ENCODE results near the gene TYMS.

TYMS gene

GRCh38 chr18:666177-666576, 8.7 kb downstream of the TYMS start:
- no peak for TF ChIP-seq ZFP3 (CRISPR knock-in tag; IDR thresholded peaks at IDR 0.05)
- no peak for TF ChIP-seq CREB5 (CRISPR knock-in tag; IDR thresholded peaks at IDR 0.05; ENCODE audit: low read depth)
- TF ChIP-seq BACH2 (CRISPR knock-in tag; IDR thresholded peaks at IDR 0.05; ENCODE audit: borderline replicate concordance): no peak
- no peak for TF ChIP-seq OSR1 (CRISPR knock-in tag; IDR thresholded peaks at IDR 0.05)
- TF ChIP-seq, protein P1, sequence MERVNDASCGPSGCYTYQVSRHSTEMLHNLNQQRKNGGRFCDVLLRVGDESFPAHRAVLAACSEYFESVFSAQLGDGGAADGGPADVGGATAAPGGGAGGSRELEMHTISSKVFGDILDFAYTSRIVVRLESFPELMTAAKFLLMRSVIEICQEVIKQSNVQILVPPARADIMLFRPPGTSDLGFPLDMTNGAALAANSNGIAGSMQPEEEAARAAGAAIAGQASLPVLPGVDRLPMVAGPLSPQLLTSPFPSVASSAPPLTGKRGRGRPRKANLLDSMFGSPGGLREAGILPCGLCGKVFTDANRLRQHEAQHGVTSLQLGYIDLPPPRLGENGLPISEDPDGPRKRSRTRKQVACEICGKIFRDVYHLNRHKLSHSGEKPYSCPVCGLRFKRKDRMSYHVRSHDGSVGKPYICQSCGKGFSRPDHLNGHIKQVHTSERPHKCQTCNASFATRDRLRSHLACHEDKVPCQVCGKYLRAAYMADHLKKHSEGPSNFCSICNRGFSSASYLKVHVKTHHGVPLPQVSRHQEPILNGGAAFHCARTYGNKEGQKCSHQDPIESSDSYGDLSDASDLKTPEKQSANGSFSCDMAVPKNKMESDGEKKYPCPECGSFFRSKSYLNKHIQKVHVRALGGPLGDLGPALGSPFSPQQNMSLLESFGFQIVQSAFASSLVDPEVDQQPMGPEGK (CRISPR knock-in tag; IDR thresholded peaks at IDR 0.05; ENCODE audit: borderline replicate concordance): no peak
- no peak for TF ChIP-seq CSDC2 (CRISPR knock-in tag; IDR thresholded peaks at IDR 0.05)
- no peak for TF ChIP-seq TOX (CRISPR knock-in tag; IDR thresholded peaks at IDR 0.05; ENCODE audit: borderline replicate concordance)
- TF ChIP-seq ZNF8 (CRISPR knock-in tag; IDR thresholded peaks at IDR 0.05): no peak
- no peak for TF ChIP-seq RARB (CRISPR knock-in tag; IDR thresholded peaks at IDR 0.05)
- TF ChIP-seq ZC3H10 (CRISPR knock-in tag; IDR thresholded peaks at IDR 0.05): no peak
- TF ChIP-seq GLIS3 (CRISPR knock-in tag; IDR thresholded peaks at IDR 0.05): no peak
- no peak for TF ChIP-seq ZNF565 (CRISPR knock-in tag; conservative IDR thresholded peaks at IDR 0.05; ENCODE audit: low read depth)
- TF ChIP-seq ARNTL (CRISPR knock-in tag; IDR thresholded peaks at IDR 0.05; ENCODE audit: borderline replicate concordance, low read depth): no peak
- no peak for TF ChIP-seq ESRRG (CRISPR knock-in tag; IDR thresholded peaks at IDR 0.05)
- no peak for TF ChIP-seq PPARA (CRISPR knock-in tag; IDR thresholded peaks at IDR 0.05; ENCODE audit: borderline replicate concordance)
- no peak for TF ChIP-seq ISL1 (CRISPR knock-in tag; IDR thresholded peaks at IDR 0.05)
- no peak; the same call in 1 of the 3 replicates for ATAC-seq

GRCh38 chr18:666628-667027, 9.2 kb downstream of the TYMS start:
- TF ChIP-seq PPARA (CRISPR knock-in tag; IDR thresholded peaks at IDR 0.05; ENCODE audit: borderline replicate concordance) (no peak), GLIS3 (CRISPR knock-in tag; IDR thresholded peaks at IDR 0.05) (no peak), CREB5 (CRISPR knock-in tag; IDR thresholded peaks at IDR 0.05; ENCODE audit: low read depth) (no peak), ARNTL (CRISPR knock-in tag; IDR thresholded peaks at IDR 0.05; ENCODE audit: borderline replicate concordance, low read depth) (no peak), OSR1 (CRISPR knock-in tag; IDR thresholded peaks at IDR 0.05) (no peak), TCF4 (CRISPR knock-in tag; IDR thresholded peaks at IDR 0.05; ENCODE audit: borderline replicate concordance) (no peak), POU6F1 (CRISPR knock-in tag; IDR thresholded peaks at IDR 0.05; ENCODE audit: borderline replicate concordance, low read depth) (no peak), ZNF8 (CRISPR knock-in tag; IDR thresholded peaks at IDR 0.05) (no peak), SNAI2 (CRISPR knock-in tag; IDR thresholded peaks at IDR 0.05) (no peak), ZFP30 (CRISPR knock-in tag; IDR thresholded peaks at IDR 0.05) (no peak), ISL1 (CRISPR knock-in tag; IDR thresholded peaks at IDR 0.05) (no peak), CSDC2 (CRISPR knock-in tag; IDR thresholded peaks at IDR 0.05) (no peak), ZNF565 (CRISPR knock-in tag; conservative IDR thresholded peaks at IDR 0.05; ENCODE audit: low read depth) (no peak), ZNF70 (CRISPR knock-in tag; IDR thresholded peaks at IDR 0.05) (no peak), ZC3H10 (CRISPR knock-in tag; IDR thresholded peaks at IDR 0.05) (no peak), ZFP3 (CRISPR knock-in tag; IDR thresholded peaks at IDR 0.05) (no peak), ESRRG (CRISPR knock-in tag; IDR thresholded peaks at IDR 0.05) (no peak)
- TF ChIP-seq, protein P2, sequence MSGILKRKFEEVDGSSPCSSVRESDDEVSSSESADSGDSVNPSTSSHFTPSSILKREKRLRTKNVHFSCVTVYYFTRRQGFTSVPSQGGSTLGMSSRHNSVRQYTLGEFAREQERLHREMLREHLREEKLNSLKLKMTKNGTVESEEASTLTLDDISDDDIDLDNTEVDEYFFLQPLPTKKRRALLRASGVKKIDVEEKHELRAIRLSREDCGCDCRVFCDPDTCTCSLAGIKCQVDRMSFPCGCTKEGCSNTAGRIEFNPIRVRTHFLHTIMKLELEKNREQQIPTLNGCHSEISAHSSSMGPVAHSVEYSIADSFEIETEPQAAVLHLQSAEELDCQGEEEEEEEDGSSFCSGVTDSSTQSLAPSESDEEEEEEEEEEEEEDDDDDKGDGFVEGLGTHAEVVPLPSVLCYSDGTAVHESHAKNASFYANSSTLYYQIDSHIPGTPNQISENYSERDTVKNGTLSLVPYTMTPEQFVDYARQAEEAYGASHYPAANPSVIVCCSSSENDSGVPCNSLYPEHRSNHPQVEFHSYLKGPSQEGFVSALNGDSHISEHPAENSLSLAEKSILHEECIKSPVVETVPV (CRISPR knock-in tag; IDR thresholded peaks at IDR 0.05): no peak
- TF ChIP-seq, protein P1 (CRISPR knock-in tag; IDR thresholded peaks at IDR 0.05; ENCODE audit: borderline replicate concordance): no peak
- no peak for ATAC-seq
